GM12874 (cell line): ENCODE measurements around the gene PDE8B.

ENCODE experiments used
- TF ChIP-seq, protein P1 (sequence below): IDR thresholded peaks from 2 replicates; pipeline ENCODE4 v1.5.1; 2011; ENCODE audit warnings: low read depth, mild to moderate bottlenecking, control low read depth, low read length, moderate library complexity; ENCODE audit not compliant: insufficient read depth

PDE8B gene, protein sequence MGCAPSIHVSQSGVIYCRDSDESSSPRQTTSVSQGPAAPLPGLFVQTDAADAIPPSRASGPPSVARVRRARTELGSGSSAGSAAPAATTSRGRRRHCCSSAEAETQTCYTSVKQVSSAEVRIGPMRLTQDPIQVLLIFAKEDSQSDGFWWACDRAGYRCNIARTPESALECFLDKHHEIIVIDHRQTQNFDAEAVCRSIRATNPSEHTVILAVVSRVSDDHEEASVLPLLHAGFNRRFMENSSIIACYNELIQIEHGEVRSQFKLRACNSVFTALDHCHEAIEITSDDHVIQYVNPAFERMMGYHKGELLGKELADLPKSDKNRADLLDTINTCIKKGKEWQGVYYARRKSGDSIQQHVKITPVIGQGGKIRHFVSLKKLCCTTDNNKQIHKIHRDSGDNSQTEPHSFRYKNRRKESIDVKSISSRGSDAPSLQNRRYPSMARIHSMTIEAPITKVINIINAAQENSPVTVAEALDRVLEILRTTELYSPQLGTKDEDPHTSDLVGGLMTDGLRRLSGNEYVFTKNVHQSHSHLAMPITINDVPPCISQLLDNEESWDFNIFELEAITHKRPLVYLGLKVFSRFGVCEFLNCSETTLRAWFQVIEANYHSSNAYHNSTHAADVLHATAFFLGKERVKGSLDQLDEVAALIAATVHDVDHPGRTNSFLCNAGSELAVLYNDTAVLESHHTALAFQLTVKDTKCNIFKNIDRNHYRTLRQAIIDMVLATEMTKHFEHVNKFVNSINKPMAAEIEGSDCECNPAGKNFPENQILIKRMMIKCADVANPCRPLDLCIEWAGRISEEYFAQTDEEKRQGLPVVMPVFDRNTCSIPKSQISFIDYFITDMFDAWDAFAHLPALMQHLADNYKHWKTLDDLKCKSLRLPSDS

DNA sequence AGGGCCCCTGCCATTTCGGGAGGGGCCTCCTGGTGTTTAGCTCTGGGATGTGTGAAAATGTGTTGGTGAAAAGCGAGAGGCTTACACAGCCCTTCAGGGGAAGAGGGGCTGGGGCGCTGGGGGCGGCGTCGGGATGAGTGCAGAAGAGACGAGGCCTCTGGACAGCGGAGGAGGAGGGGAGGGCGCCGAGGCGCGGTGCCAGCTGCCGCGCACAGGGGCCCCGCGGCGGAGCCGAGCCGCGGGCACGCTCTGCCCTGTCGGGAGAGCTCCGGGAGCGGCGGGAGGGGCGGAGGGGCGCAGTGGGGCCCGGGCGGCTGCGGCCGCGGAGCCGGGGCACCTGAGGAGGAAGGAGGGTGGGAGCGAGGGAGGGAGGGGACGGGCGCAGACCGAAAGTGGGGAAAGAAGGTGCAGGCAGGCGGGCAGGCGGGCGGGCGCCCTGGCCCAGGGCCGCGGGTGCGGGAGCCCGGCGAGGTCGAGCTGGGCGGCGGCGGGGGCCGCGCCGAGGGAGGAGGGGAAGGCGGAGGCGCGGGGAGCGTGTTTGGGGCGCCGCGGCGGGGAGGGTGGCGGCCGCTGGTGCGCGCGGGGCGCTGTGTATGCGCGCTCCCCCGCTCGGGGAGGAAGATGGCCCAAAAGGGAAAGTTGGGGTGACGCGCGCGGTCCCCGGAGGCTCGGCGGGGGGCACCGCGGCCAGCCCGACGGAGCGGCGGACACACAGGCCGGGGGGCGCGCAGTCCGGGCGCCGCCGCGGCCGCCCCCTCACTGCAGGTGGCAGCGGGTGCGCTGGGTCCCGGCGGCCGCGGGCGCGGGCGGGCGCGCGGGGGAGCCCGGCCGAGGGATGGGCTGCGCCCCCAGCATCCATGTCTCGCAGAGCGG lies at the start of gene PDE8B:
Gene PDE8B (plus strand): TSS at position 590 of the 873 bp plus-strand sequence. CDS start 246 bp downstream, at position 836.
- TF ChIP-seq, protein P1, sequence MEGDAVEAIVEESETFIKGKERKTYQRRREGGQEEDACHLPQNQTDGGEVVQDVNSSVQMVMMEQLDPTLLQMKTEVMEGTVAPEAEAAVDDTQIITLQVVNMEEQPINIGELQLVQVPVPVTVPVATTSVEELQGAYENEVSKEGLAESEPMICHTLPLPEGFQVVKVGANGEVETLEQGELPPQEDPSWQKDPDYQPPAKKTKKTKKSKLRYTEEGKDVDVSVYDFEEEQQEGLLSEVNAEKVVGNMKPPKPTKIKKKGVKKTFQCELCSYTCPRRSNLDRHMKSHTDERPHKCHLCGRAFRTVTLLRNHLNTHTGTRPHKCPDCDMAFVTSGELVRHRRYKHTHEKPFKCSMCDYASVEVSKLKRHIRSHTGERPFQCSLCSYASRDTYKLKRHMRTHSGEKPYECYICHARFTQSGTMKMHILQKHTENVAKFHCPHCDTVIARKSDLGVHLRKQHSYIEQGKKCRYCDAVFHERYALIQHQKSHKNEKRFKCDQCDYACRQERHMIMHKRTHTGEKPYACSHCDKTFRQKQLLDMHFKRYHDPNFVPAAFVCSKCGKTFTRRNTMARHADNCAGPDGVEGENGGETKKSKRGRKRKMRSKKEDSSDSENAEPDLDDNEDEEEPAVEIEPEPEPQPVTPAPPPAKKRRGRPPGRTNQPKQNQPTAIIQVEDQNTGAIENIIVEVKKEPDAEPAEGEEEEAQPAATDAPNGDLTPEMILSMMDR = no peak

DNA sequence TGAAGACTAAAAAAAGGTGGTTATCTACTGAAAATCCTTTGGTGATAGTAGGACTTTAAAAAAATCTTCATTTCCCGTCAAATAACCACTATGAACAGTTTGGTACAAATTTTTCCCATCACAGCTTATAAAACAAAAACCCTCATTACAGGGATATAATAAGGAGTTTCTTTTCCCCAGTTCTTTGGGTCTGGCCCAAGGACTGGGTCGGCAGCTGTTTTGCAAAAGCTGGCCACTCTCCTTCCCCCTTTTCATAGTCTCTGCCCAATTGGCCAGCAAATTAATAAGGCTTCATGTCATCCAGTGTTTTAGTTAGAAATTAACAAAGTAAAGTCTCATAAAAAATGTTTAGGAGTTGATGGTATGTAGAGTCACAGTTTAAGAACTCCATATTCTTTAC lies 47.0 kb upstream of the PDE8B start:
- TF ChIP-seq, protein P1 = no peak

DNA sequence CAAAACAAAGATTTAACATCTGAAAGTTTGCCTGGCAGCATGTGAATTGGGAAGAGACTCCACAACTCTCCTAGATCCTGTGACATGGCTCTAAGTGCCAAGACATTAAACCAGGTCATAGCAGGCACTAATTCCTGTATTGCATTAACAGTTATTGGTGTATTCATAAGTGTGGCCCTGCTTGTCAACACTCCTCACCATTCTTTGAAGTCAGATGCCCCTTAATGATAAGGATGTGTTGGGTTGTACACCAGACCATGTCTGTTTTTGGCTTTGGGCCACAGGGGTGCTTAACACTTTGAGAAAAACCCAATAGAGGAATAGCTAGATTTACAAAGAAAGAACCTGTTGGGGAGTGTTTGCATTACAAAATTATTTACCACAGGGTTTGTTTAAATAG lies 43.4 kb upstream of the PDE8B start:
- TF ChIP-seq, protein P1 = no peak

DNA sequence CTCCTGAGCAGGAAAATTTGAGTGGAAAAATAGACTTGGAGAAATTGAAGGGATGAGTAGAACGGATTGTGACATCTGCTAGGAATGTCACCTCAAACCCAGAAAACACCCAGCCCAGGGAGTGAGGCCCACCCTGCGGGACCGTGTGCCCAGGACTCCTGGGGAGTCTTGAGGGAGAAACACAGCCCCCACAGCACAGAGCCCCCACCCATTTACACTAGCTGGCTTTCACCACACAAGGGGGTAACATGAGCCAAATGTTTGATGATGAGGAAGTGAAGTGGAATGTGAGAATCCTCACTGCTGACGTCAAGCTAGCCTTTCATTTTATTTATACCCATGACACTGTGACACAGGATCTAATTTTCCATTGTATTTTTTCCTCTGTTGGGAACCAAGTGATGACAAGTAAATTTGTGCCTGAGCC lies 42.8 kb upstream of the PDE8B start:
- TF ChIP-seq, protein P1 = no peak

DNA sequence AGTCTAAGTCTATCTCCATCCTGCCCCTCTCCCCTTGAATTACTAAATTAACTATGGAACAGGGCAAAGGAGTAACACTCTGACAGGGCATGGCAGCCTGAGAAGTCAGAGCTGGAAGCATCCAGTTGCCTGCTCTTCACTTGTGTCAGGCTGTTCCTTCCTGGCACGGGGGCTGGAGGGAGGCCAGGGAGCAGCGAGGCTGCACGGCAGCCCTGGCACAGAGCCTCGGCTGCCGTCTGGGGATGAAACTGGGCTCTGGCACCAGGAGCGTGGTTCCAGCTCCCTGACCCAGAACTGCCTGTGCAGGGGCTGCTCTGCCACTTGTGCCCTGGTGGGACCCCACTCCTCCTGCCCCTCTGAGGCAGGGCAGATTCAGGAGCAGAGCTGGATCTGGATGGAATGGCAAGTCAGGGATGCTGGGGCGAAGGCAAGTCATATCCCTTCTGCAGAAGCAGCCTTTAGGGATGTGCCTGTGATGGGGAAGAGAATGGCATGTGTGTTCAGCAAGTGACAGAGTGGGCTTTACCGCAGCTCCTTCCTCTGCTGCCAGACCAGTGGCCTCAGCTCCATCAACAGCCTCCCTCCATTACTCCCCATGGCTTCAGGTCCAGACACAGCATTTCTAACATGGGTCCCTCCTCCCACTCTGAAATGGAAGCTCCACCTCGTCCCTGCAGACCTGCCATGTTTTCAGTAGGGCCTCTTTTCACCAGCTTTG lies 42.2 kb upstream of the PDE8B start:
- TF ChIP-seq, protein P1 = no peak

DNA sequence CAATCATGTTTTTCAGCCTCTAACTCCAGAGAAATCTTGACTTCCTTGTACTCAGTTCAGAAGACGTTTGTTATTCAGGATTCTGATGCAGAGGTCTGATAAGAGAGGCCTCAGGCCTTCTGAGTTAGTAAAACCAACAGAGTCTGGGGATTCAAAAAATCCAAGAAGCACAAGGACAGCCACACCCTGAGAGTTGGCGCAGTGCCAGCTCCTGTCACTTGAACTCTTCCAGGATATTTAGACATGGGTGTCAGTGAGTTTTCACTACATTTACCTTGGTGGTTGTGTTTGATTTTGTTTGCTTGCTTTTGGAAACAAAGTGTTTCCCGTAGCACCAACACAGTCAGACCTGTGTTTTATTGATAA lies 41.6 kb upstream of the PDE8B start:
- TF ChIP-seq, protein P1 = no peak
